Measurements from ENCODE around the gene POLR3F. TPM values are rescaled to one million over a fixed set of nuclear protein-coding genes. Genes with fewer than 3 reads are reported as not detected.

Gene POLR3F
- polyA plus RNA-seq, 1 of the 3 experiments (the other 2 are of a cell fraction), result 4.8 TPM

- no peaks in the 10 kb centered on the region for H3K9me2 ChIP-seq
- no peak overlapping the region for H2AFZ ChIP-seq (ENCODE audit: low read depth)
- no peaks in the 10 kb centered on the region for H3F3A ChIP-seq (replicated peaks; ENCODE audit: insufficient read depth)
- no peak for DNase-seq
- no peaks in the 10 kb centered on the region for H3K27me3 ChIP-seq (ENCODE audit: insufficient read depth)
- H3K4me3 ChIP-seq (ENCODE audit: low read depth in 2 of 2, low read length in 1 of 2), result no peak overlapping the region
- TF ChIP-seq GABPA (IDR thresholded peaks at IDR 0.05; ENCODE audit: low read depth) (no peak), FOXM1 (IDR thresholded peaks at IDR 0.05; ENCODE audit: low read depth) (no peak), ELF1 (IDR thresholded peaks at IDR 0.05) (no peak), PBX3 (IDR thresholded peaks at IDR 0.05) (no peak), NFIC (IDR thresholded peaks at IDR 0.05; ENCODE audit: borderline replicate concordance) (no peak), FOSL2 (IDR thresholded peaks at IDR 0.05; ENCODE audit: borderline replicate concordance, low read depth) (no peak), RXRA (IDR thresholded peaks at IDR 0.05; ENCODE audit: borderline replicate concordance, low read depth) (no peak), CTCF (IDR thresholded peaks at IDR 0.05) (no peak), TEAD4 (IDR thresholded peaks at IDR 0.05; ENCODE audit: borderline replicate concordance, insufficient read depth) (no peak), REST (IDR thresholded peaks at IDR 0.05; ENCODE audit: low read depth, low read length) (no peak), USF2 (IDR thresholded peaks at IDR 0.05; ENCODE audit: borderline replicate concordance, low read depth, low read length) (no peak), SMC3 (IDR thresholded peaks at IDR 0.05; ENCODE audit: low read depth, low read length) (no peak)
- no peak overlapping the region for H3K9ac ChIP-seq
- H3K79me2 ChIP-seq (ENCODE audit: insufficient read depth), result no peaks in the 10 kb centered on the region
- H3K36me3 ChIP-seq (replicated peaks in 1 of 2; ENCODE audit: control insufficient read depth in 1 of 2, insufficient read depth in 2 of 2, low read length in 1 of 2), result peaks cover 0 to 4% of the 10 kb centered on the region in 2 experiments
- no peak overlapping the region for H3K27ac ChIP-seq (ENCODE audit: low read depth in 2 of 2, low read length in 1 of 2)
- CTCF ChIA-PET, result no interaction called here
- H4K20me1 ChIP-seq (ENCODE audit: insufficient read depth), result no peaks in the 10 kb centered on the region
- peaks cover 4 to 7% of the 10 kb centered on the region in 2 experiments; a peak in 2 of 4 replicates for H3K4me1 ChIP-seq (ENCODE audit: control insufficient read depth in 1 of 2, insufficient read depth in 2 of 2, low read depth in 1 of 2, low read length in 1 of 2)
- POLR2A ChIA-PET, result no interaction called here
- WGBS (ENCODE audit: low lambda C conversion rate), result 78% methylated on average over 1 of the region's 1 CpG
- H3K9me3 ChIP-seq, result no peaks in the 10 kb centered on the region
- H3K4me2 ChIP-seq, result no peak overlapping the region
Observed at GRCh38 chr20:18440403-18440802, 26.8 kb upstream of the POLR3F start.
